Mesenteric fat pad (tissue), 1 donor: ENCODE measurements around the gene ARPC5. TPM values are rescaled to one million over a fixed set of nuclear protein-coding genes. Genes with fewer than 3 reads are reported as not detected.
"Not testable (repeated sequence)": the region's sequence is repeated elsewhere in the genome, so short reads cannot be mapped to it uniquely, and the experiment has no call there.

Experiments used
- DNase-seq: peaks from one replicate; pipeline ENCODE4 v3.0.0-alpha.2; 2020; ENCODE audit warnings: low spot score
- total RNA-seq: library from RNA; stranded (reverse); fragmentation: NEBNext Ultra II Directional; extraction: Animal tissue kit (Norgen Biotek cat#: 25700); gene quantifications from one replicate; pipeline ENCODE4 v1.2.1, GENCODE V29; 2021
- donor health status: DM: yes; HTN: yes; CAD: no.

The ARPC5 gene
- total RNA-seq, 1 donor from 2014 or later, result 109 TPM

DNA sequence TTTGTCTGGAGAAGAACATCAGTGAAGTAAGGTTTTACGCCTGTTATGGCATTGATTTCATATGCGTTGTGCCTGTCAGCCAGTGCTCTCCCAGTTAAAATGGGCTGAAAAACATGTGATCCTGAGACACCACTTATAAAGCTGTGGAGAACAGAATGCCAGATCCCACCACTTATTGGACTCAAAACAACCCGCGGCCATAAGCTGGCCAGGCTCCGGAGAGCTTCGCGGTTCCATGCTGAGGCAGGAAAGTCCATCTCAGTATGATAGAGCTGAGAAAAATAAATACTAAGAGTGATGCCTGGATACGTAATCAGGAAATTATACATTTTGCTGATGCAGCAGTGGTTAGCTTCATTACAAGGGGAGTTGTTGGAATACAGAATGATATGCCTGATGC, 12.5 kb upstream of the ARPC5 start:
- DNase-seq, result no peak

GRCh38 chr1:183646776-183647175, 11.2 kb upstream of the ARPC5 start:
- DNase-seq, result no peak

DNA sequence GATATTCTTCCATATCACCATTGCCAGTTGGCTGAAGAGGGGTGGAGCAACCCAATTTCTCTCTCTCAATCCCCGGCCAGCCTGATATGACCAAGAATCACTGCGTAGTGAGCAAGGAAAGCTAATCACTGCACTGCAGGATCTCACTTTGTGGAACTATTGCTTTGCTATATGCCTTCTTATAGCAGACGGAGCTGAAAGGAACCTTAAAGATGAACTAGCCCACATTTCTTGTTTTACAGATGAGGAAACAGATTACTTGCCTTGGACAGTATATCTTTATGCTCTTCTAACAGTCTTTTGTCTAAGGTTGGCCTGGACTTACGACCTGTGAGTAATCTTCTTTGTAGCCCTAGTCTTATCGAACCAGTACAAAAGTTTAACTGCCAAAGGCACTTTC, 9.9 kb upstream of the ARPC5 start:
- DNase-seq, result no peak

DNA sequence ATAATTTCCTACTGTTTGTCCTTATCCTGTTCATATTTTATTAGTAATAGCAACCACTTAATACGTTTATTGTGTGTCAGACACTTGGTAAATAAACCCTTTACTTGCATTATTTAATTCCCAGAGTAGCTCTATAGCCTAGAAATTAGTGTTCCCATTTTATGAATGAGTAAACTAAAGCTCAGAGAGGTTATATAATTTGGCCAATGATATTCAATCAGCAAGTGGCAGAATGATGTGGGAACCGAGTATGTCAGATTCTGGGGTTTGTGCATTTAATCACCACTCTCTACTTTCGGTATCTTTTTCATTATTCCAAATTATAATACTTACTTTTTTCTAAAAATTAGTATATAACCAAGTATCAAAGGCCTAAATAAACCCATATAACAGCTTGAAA, 6.6 kb upstream of the ARPC5 start:
- DNase-seq, result no peak

DNA sequence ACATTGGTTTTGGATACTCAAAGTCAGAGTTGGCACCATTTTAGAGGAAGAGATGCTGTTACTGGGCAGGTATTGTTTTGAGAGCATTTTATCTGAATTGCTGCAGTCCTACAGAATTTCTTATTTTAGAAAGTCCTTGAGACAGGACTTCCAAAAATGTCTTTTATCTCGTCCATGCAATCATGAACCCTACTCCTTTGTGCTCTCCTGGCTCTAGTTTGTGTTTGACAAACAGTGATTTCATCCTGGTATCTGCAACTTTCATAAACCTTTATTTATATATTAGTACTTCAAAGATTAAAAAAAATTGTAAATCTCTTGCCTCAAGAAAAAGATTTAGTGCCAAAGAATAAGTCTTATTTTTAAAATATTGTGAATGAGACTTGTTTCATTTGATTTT, 4.6 kb upstream of the ARPC5 start:
- no peak for DNase-seq

GRCh38 chr1:183638649-183639387, 3.2 kb upstream of the ARPC5 start:
- DNase-seq, result no peak

GRCh38 chr1:183636783-183637182, 1.2 kb upstream of the ARPC5 start:
- DNase-seq, result no peak

- DNase-seq, result no peak
Observed at GRCh38 chr1:183636334-183636682, 725 bp upstream of the ARPC5 start.

GRCh38 chr1:183635099-183635605, 431 bp downstream of the ARPC5 start:
- peak; percentile 88 for DNase-seq

GRCh38 chr1:183634429-183635065, 1.0 kb downstream of the ARPC5 start:
- DNase-seq, result no peak

- DNase-seq, result no peak
Observed at GRCh38 chr1:183633676-183634343, 1.8 kb downstream of the ARPC5 start.

GRCh38 chr1:183632964-183633363, 2.6 kb downstream of the ARPC5 start:
- no peak for DNase-seq

DNA sequence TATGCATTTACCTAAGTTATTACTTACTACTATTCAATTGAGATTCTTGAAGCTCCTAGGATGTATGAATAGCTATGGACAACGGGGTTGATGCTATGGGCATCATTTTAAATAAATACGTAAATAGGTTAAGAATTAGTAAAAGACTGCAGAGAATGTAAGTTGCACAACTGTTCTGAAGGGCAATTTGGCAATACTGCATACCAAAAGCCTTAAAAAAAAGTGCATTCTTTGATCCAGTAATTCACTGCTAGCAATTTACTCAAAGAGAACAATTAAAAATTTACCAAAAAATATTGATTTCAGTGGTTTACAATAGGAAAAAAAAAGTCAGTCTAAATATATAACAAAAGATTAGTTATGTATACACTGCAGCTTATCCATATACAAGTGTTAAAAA, 3.5 kb downstream of the ARPC5 start:
- DNase-seq, result no peak

- no peak for DNase-seq
Observed at GRCh38 chr1:183630748-183631147, 4.8 kb downstream of the ARPC5 start.

GRCh38 chr1:183628537-183628936, 7.0 kb downstream of the ARPC5 start:
- DNase-seq, result no peak

GRCh38 chr1:183626236-183626635, 9.3 kb downstream of the ARPC5 start:
- DNase-seq, result not testable (repeated sequence)

DNA sequence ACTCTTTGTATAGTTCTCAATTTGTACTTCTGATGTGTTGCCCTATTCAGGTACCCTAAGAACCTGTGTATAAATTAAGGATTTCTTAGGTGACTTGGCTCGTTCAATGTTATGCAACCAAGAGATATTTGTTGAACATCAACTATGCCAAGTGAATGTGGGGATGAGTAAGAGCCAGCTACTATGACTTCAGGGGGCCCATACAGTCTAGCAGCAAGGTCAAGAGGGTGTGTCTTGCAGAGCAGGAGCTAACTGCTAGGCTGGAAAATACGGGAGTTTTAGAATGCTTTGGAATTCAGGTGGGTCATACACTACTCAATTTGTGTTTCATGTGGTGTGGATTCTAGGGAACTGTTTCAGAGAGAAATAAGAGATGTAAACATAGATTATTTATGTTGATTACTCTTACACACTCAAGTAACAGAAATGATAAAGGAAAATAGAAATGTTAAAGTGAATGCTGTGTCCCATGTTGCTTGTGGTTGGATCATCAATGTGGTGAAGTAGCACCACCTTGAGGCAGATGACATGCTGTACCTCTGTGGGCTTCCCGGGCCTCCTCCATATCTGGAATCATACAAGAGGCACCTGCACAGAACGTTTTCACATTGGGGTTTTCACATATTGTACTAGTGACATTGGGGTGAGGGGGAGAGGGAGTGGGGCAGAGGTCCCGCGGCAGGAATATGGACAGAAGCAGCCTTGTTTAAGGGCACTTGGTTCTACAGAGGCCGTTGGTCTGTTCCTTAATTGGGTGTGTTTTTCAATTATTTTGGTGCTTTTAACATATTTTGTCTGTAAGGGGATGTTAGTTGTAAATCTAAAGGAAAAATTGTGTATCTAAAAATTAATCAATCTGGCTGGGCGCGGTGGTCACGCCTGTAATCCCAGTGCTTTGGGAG, 12.4 kb downstream of the ARPC5 start:
- DNase-seq, result no peak

- DNase-seq, result no peak
Observed at GRCh38 chr1:183622013-183622412, 13.6 kb downstream of the ARPC5 start.

- no peak for DNase-seq
Observed at GRCh38 chr1:183620311-183620710, 15.3 kb downstream of the ARPC5 start.

GRCh38 chr1:183619781-183620180, 15.8 kb downstream of the ARPC5 start:
- DNase-seq, result no peak

GRCh38 chr1:183618202-183618601, 17.4 kb downstream of the ARPC5 start:
- not testable (repeated sequence) for DNase-seq
